HT1080 (cell line): Measurements from ENCODE around the gene ENPP6. TPM values are rescaled to one million over a fixed set of nuclear protein-coding genes. Genes with fewer than 3 reads are reported as not detected.
"Not testable (repeated sequence)": the region's sequence is repeated elsewhere in the genome, so short reads cannot be mapped to it uniquely, and the experiment has no call there.

ENCODE experiments used
- DNase-seq: peaks from one replicate; pipeline ENCODE4 v3.0.0-alpha.2; 2015; ENCODE audit warnings: low read depth
- total RNA-seq: library from RNA; depleted of rRNA; stranded (reverse); fragments of >200 nt; shearing (Covaris generic); gene quantifications from 2 replicates; pipeline ENCODE4 v1.2.3, GENCODE V29; 2014

ENPP6 gene
- total RNA-seq, 1 experiment from 2014 or later: not detected

DNA sequence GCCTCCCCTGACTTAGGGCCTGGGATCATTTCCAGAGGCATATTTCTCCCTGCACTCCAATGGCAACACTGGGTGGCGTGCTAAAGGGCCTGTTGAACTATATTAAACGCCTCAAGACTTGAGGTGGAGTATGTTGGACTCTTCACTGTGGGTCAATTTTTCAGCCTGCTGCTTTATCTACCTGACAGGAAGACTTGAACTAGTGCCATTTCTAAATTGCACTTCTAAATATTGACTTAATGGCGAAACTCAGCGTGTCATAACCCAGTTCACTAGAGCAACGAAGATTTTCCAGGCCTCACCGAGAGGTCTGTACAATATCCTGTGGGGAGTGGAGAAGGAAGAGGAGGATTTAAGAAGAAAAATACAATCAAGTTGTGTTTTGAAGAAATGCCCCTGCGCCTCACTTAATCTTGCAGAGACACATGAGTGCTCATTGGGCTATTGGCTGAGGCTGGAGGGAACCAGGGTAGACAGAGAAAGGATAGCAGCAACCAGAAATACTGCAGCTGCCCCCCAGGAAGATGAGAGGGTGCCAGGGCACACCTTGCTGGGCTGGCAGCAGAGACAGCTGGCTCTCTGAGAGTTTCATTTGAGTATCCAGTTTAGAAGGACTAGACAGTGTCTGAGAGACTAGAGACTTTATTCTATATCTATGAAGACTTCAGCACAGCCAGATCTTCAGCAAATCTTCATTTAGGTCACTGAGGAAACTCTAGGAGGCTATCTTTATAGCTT is 67.4 kb downstream of the ENPP6 start:
- DNase-seq: no peak

- DNase-seq: no peak
Measured at GRCh38 chr4:184148738-184149637, 68.7 kb downstream of the ENPP6 start.

DNA sequence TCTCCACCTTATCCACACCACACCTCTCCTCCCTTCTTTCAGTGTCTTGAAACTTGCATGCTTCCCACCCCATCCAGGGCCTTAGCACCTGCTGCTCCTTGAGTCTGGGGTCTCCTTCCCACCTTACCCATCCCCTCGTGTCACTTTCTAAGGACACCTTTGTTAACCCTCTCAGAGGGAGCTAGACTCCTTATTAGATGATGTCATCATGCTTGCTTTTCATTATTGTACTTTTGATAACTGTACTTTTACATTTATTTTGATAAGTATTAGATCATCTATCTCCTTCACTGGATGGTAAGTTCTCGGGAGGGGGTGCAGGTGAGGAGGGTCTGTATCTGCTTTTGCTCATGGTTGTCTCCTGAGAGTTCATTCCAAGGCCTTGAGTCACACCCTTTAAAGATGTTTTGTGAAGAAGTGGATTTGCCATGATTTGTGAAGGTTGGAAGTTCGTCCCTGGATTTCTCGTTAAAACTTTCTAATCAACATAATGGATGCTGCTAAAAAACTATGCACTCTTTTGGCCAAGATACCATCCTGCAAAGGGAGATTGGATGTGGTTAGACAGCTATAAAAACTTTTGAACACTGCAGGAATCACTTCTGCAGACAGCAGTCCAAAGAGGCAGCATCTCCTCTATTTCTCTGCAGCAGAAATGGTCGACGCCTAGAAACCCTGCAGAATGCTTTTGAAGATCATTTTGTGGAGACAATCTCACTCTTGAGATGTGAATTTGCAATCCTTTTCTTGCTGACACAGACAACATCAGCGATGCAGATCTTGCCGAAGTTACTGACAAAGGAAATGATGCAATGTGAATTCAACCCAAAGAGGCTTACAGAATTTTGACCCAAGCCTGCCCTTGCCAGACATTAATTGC is 69.6 kb downstream of the ENPP6 start:
- DNase-seq: no peak

DNA sequence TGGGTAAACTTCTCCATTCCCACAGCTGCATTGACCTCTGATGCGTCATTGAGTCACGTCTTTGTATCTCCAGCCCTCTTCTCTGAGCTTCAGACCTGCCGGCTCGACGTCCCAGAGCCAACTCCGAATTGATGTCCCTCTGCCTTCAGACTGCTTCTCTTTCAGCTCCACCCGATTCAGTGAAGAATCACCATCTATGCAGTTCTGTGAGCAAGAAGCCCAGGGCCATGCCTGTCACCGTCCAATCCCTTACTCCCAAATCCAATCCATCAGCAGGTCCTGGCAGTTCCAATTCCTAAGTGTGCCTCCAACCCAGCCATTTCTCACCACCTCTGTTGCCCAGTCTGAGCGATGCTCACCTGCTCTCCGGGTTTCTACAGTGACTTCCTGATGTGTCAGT is 70.7 kb downstream of the ENPP6 start:
- no peak for DNase-seq

DNA sequence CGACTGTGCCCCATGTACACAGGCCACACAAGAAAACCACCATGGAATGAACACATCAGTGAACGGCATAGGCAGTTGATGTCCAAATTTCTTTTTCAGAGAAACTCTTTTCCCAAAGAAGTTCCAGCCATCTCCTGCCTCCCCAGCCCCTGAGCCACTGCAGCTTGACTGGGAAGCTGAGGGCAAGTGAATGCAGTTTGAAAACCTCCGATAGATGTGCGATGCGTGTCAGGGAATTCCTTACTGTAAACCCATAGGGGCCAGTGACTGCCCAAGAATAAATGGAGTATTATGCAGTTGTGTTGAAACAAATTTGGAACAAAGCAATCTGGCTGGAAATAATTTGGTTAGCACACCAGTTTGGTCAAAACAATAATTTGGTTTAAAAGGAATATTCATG is 72.1 kb downstream of the ENPP6 start:
- no peak for DNase-seq

- no peak for DNase-seq
Measured at GRCh38 chr4:184143770-184144564, 73.7 kb downstream of the ENPP6 start.

- no peak for DNase-seq
Measured at GRCh38 chr4:184142121-184143000, 75.3 kb downstream of the ENPP6 start.

DNA sequence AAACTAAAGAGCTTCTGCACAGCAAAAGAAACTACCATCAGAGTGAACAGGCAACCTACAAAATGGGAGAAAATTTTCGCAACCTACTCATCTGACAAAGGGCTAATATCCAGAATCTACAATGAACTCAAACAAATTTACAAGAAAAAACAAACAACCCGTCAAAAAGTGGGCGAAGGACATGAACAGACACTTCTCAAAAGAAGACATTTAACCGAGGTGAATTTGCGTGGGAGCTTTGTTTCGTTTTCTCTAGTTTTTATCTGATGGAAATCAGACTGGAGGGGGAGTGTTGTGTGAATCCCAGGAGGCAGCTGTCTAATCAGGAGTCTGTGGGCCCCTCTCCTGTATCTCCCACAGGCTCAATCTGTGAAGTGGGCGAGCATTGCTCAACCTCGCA is 76.8 kb downstream of the ENPP6 start:
- DNase-seq: not testable (repeated sequence)

DNA sequence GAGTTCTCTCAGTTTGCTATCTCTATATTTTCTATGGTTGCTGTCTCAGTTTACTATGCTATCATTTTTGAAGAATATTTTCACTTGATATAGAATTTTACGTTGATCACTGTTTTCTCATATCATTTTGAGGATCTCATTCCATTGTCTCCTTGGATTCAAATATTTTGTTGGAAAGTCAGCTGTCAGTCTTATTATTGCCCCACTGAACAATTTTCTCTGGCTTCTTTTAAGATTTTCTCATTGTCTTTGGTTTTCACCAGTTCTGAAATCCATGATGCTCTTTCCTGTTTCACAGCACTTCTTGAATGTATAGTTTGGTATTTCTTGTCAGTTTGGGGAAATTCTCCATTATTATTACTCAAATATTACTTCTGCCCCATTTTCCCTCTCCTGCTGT is 81.1 kb downstream of the ENPP6 start:
- DNase-seq: no peak

GRCh38 chr4:184126800-184127199 is 90.9 kb downstream of the ENPP6 start:
- no peak for DNase-seq

DNA sequence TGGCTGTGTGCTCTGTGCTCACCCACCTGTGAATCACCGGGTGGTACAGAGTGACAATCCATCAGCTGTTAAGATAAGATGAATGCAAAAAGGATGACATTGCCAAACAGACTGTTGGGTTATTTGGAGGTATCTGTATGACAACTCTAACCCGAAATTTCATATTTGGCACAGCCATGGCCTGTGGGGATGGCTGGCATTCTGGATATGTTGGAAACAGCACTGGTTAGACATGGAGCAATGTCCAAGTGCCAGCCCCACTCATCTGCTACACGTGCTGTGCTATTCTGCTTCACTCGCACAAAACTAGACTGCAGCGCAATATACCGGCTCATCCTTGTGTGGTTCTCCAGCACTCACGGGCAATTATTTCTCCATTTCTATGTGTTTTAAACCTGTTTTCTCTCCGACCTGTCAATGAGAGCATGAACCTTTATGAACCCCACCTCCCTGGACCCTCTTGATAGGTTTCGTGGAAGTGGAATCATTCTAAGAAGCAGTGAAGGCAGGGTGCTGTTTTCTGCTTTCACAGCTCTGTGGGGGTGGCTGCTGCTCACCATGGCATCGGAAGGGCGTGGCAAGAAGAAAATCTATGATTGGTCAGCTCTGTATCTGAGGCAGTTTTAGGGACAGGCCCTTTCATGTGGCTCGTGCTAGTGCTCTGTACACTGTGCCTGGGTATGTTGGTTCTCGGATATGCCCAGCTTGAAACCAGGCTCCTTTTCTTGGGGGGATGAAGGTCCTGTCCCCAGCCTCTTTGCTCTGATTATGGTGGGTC is 94.9 kb downstream of the ENPP6 start:
- DNase-seq: no peak

DNA sequence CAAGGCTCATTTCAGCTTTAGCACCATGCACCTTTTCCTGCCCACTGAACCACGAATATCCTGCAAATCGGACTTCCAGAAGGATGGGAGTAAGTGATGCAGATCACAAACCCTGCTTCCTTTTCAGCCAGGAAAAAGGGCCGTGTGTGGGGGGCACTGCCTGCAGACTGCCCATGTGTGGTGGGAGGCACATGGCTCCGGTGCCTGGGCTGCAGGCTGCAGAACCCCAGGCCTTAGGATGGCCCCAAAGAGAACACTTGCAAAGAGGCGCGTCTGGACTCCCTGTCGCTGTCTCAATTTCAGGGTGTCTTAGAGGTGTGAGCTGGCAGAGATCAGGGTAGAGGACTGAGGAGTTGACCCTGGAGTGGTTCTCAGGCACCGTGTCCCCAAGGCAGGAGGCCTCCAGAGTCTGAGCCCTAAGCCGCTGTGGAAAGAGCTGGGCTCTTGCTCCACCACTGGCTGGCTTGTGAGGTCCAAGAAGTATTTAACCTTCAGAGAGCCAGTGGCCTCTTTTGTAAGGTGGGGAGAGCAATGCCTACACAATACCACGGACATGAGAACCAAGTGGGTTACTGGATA is 97.0 kb downstream of the ENPP6 start:
- no peak for DNase-seq

DNA sequence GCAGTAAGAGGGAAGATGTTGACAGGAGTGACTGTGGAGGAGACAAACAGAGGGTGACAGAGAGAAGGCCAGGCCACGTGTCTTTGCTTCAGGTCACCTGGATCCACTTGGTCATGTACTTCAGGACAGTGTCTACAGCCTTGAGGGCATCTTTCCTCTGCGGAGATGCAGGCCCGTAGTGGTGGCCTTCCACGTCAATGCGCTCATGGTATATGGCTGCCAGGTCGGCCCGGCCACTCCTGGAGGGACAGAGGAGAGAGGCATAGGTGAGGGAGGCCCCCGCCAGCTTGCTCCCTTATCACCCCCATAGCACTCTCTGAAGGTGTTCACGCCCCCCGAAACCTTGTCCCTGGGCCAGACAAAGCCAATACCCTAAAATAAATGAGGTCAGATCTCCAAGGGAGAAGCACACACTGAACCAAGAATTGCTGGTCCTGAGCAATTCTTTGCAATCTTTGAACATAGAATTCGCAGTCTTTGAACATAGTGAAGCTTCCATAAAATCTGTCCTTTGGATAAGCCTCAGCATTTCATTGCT is 99.9 kb downstream of the ENPP6 start:
- DNase-seq: no peak

DNA sequence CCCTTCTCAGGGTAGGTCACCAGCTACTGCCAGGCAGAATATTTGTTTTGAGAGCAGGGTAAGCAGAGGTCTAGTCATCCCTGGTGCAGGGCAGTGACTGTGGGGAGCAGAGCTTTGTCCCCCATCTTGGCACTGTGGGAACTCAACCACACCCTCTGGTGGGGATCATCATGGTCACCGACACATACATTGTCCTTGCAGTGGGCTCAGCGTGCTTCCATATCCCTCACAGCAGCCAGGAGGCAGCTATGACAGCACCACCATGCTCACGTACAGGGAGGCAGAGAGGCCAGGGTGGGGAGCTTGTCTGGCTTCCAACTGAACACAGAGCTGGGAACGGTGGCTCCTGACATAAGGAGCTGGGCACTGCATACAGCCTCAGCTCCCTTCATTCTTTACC is 102.3 kb downstream of the ENPP6 start:
- DNase-seq: no peak

- DNase-seq: peak; percentile 6
Measured at GRCh38 chr4:184114431-184114830, 103.2 kb downstream of the ENPP6 start.

- no peak for DNase-seq
Measured at GRCh38 chr4:184112006-184112550, 105.6 kb downstream of the ENPP6 start.

DNA sequence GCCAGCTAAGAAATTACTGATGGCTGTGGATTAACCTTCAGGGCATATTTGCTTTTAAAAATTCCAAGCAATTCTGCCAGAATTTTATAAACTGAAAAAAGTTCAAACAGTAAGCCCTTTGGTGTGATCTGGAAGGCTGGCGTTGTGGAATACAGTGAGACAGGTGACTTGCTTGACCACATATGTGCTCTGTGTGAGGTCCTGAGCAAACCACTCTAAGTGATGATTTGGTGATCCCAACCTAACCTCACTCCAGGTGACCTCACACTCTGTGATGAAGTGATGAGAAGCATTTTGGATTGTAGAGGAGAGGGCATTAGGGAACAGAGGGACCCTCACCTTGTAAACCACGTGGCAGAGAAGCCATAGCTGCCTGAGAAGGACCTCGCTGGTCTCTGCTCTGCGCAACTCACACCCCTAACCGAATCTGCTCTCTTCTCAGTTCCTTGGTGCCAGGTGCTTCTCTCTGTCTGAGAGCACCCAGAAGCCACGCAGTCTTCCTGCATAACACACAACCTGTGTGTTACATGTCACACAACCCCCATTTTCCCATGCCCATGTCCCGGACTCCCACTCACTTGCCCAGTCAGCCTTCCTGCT is 106.3 kb downstream of the ENPP6 start:
- no peak for DNase-seq
